IMR-90 (cell line): ENCODE measurements around the gene SMCO3.

ENCODE experiments used
- BHLHE40 ChIP-seq: fragments of 150-350 bp; IDR thresholded peaks from 2 replicates; pipeline ENCODE4 v1.6.1; 2016; ENCODE audit warnings: mild to moderate bottlenecking, low read depth, low read length
- CTCF ChIP-seq: conservative IDR thresholded peaks from 2 replicates; pipeline ENCODE4 v1.5.1; 2012; ENCODE audit warnings: mild to moderate bottlenecking, low read depth, low read length, improper control_type of control experiment
- FOS ChIP-seq: fragments of 150-350 bp; IDR thresholded peaks from 2 replicates; pipeline ENCODE4 v1.6.1; 2016; ENCODE audit warnings: low read depth, low read length
- MAZ ChIP-seq: IDR thresholded peaks from 2 replicates; pipeline ENCODE4 v1.6.1; 2012; ENCODE audit warnings: low read depth, mild to moderate bottlenecking, low read length, improper control_type of control experiment, moderate library complexity, borderline replicate concordance
- MXI1 ChIP-seq: IDR thresholded peaks from 2 replicates; pipeline ENCODE4 v1.6.1; 2012; ENCODE audit warnings: low read depth, mild to moderate bottlenecking, low read length, moderate library complexity, borderline replicate concordance
- NFE2L2 ChIP-seq: fragments of 150-350 bp; IDR thresholded peaks from 2 replicates; pipeline ENCODE4 v1.6.1; 2016; ENCODE audit warnings: low read depth, mild to moderate bottlenecking, low read length
- POLR2A ChIP-seq: IDR thresholded peaks from 2 replicates; pipeline ENCODE4 v1.6.1; 2012; ENCODE audit warnings: mild to moderate bottlenecking, low read depth, low read length
- SMC3 ChIP-seq: fragments of 150-350 bp; IDR thresholded peaks from 2 replicates; pipeline ENCODE4 v1.6.1; 2016; ENCODE audit warnings: low read depth, mild to moderate bottlenecking, antibody characterized with exemption, low read length, moderate library complexity

- TF ChIP-seq CTCF, result no peak
- no peak for TF ChIP-seq MAZ
- TF ChIP-seq SMC3, result no peak
- TF ChIP-seq BHLHE40, result no peak
- no peak for TF ChIP-seq MXI1
- TF ChIP-seq POLR2A, result no peak
- TF ChIP-seq FOS, result no peak
- no peak for TF ChIP-seq NFE2L2
These were observed 40.0 kb upstream of the SMCO3 start for GRCh38 chr12:14853961-14854360.
